ENCODE data around the gene SNX9.

SNX9 gene

DNA sequence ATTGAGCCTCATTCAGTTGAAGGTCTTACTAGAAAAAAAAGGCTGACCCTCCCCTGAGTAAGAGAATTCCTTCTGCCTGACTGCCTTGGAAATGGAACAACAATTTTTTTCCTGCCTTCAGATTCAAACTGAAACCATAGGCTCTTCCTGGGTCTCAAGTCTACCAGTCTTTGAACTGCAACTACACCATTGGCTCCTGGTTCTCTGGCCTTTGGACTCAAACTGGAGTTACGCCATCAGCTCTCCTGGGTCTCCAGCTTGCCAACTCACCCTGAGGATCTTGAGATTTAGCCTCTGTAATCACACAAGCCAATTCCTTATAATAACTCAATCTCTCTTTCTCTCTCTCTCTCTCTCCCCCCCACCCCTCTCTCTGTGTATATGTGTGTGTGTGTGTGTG lies 36.0 kb upstream of the SNX9 start:
- H3K9me3 ChIP-seq (ENCODE audit: insufficient read depth, low read depth, low read length): no peaks in the 10 kb centered on the region
- H3K4me3 ChIP-seq (ENCODE audit: low read length, poor library complexity, severe bottlenecking): no peak overlapping the region
- no peaks in the 10 kb centered on the region for H3K27me3 ChIP-seq (ENCODE audit: insufficient read depth, low read length, poor library complexity, severe bottlenecking)
- no peaks in the 10 kb centered on the region for H3K36me3 ChIP-seq (ENCODE audit: insufficient read depth, low read length)
- H3K9me2 ChIP-seq (replicated peaks; ENCODE audit: low read depth, low read length): no peaks in the 10 kb centered on the region
- H4K20me1 ChIP-seq (ENCODE audit: insufficient read depth, low read length, poor library complexity, severe bottlenecking): no peaks in the 10 kb centered on the region
- H3K9ac ChIP-seq (ENCODE audit: low read depth, low read length, poor library complexity, severe bottlenecking): no peak overlapping the region
- H3K4me1 ChIP-seq (ENCODE audit: insufficient read depth, low read length, poor library complexity, severe bottlenecking): no peaks in the 10 kb centered on the region
- no peaks in the 10 kb centered on the region for H3F3A ChIP-seq (ENCODE audit: low read depth)
- no peak overlapping the region for H3K4me2 ChIP-seq (ENCODE audit: low read depth, low read length, poor library complexity, severe bottlenecking)
- no peak overlapping the region for H2AFZ ChIP-seq (ENCODE audit: low read length)
- H3K79me2 ChIP-seq (ENCODE audit: insufficient read depth, low read length): no peaks in the 10 kb centered on the region
- TF ChIP-seq CTCF (conservative IDR thresholded peaks at IDR 0.05; ENCODE audit: low read length) (no peak), EZH2phosphoT487 (IDR thresholded peaks at IDR 0.05; ENCODE audit: borderline replicate concordance) (no peak)

DNA sequence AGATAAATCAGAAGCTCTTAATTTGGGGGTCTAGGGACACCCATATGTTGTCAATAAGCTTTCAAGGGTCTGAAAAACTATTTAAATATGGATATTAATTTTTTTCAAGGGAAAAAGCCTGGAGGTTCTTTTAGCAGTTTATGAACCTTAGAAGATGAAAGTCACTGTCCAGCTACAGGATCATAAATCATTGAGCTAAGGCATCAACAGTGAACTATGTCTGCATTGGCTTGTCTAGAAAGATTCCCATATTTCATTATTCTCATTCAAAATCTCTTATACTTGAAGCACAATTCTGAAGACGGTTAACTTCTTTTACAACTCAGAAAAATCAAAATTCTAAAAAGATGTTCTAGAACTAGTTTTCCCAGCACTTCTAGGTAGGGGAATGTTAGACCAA lies 34.9 kb upstream of the SNX9 start:
- Histone ChIP-seq H3K4me3 (ENCODE audit: low read length, poor library complexity, severe bottlenecking) (no peak overlapping the region), H3K4me2 (ENCODE audit: low read depth, low read length, poor library complexity, severe bottlenecking) (no peak overlapping the region), H3K27me3 (ENCODE audit: insufficient read depth, low read length, poor library complexity, severe bottlenecking) (no peaks in the 10 kb centered on the region), H3K4me1 (ENCODE audit: insufficient read depth, low read length, poor library complexity, severe bottlenecking) (no peaks in the 10 kb centered on the region), H3K36me3 (ENCODE audit: insufficient read depth, low read length) (no peaks in the 10 kb centered on the region), H4K20me1 (ENCODE audit: insufficient read depth, low read length, poor library complexity, severe bottlenecking) (no peaks in the 10 kb centered on the region), H2AFZ (ENCODE audit: low read length) (no peak overlapping the region), H3K79me2 (ENCODE audit: insufficient read depth, low read length) (no peaks in the 10 kb centered on the region), H3K9ac (ENCODE audit: low read depth, low read length, poor library complexity, severe bottlenecking) (no peak overlapping the region), H3K9me3 (ENCODE audit: insufficient read depth, low read depth, low read length) (no peaks in the 10 kb centered on the region), H3F3A (ENCODE audit: low read depth) (no peaks in the 10 kb centered on the region), H3K9me2 (replicated peaks; ENCODE audit: low read depth, low read length) (no peaks in the 10 kb centered on the region)
- TF ChIP-seq EZH2phosphoT487 (IDR thresholded peaks at IDR 0.05; ENCODE audit: borderline replicate concordance) (no peak), CTCF (conservative IDR thresholded peaks at IDR 0.05; ENCODE audit: low read length) (no peak)

GRCh38 chr6:157789297-157789696 lies 33.7 kb upstream of the SNX9 start:
- Histone ChIP-seq H3K9me2 (replicated peaks; ENCODE audit: low read depth, low read length) (no peaks in the 10 kb centered on the region), H3K79me2 (ENCODE audit: insufficient read depth, low read length) (no peaks in the 10 kb centered on the region), H3K4me2 (ENCODE audit: low read depth, low read length, poor library complexity, severe bottlenecking) (no peak overlapping the region), H3F3A (ENCODE audit: low read depth) (no peaks in the 10 kb centered on the region), H3K4me1 (ENCODE audit: insufficient read depth, low read length, poor library complexity, severe bottlenecking) (no peaks in the 10 kb centered on the region), H3K9me3 (ENCODE audit: insufficient read depth, low read depth, low read length) (no peaks in the 10 kb centered on the region), H2AFZ (ENCODE audit: low read length) (no peak overlapping the region), H4K20me1 (ENCODE audit: insufficient read depth, low read length, poor library complexity, severe bottlenecking) (no peaks in the 10 kb centered on the region), H3K36me3 (ENCODE audit: insufficient read depth, low read length) (no peaks in the 10 kb centered on the region), H3K27me3 (ENCODE audit: insufficient read depth, low read length, poor library complexity, severe bottlenecking) (no peaks in the 10 kb centered on the region), H3K9ac (ENCODE audit: low read depth, low read length, poor library complexity, severe bottlenecking) (no peak overlapping the region), H3K4me3 (ENCODE audit: low read length, poor library complexity, severe bottlenecking) (no peak overlapping the region)
- TF ChIP-seq CTCF (conservative IDR thresholded peaks at IDR 0.05; ENCODE audit: low read length): no peak
- no peak for TF ChIP-seq EZH2phosphoT487 (IDR thresholded peaks at IDR 0.05; ENCODE audit: borderline replicate concordance)
